HG03460 (cell line): ENCODE data around the gene TLR7.

Source experiments
- ATAC-seq: cut with Tn5 transposase; IDR thresholded peaks from one replicate; pipeline ENCODE4 v1.9.1; 2021; ENCODE audit not compliant: unreplicated experiment

Gene TLR7

DNA sequence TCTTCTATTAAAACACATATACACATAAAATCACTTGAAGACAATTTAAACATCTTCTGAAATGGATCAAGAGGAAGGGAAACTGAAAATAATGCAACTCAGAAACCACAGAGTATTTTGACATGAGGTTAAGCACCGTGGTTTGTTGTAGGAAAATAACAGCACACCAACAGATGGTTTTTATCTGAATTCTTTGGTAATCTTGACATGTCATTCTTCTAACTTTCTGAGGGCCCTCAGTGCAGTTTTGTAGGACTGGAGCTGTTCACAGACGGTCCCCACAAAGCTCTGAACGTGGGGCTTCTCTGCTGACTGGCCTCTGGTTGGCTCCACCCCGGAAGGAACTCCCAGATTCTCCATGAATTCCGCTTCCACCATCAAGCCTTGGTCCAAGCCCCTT lies 23.6 kb downstream of the TLR7 start:
- ATAC-seq, result peak; percentile 62

DNA sequence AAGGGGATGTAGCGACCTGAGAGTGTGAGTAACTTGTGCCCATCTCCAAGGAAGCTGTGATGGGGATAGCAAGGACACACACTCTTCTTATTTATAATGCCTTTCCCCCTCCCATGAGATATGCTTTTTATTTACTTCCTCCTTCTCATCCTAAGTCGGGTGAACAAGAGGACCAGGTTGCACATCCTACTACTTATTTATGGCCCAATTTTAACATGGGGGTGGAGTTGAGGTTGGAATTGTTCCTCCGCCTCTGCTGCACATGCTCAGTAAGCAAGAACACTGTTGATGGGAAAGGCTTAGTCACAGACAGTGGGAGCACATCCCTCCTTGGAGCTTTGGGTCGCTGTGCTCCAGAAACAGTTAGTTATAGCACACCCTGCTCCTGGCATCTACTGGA lies 24.3 kb downstream of the TLR7 start:
- no peak for ATAC-seq

DNA sequence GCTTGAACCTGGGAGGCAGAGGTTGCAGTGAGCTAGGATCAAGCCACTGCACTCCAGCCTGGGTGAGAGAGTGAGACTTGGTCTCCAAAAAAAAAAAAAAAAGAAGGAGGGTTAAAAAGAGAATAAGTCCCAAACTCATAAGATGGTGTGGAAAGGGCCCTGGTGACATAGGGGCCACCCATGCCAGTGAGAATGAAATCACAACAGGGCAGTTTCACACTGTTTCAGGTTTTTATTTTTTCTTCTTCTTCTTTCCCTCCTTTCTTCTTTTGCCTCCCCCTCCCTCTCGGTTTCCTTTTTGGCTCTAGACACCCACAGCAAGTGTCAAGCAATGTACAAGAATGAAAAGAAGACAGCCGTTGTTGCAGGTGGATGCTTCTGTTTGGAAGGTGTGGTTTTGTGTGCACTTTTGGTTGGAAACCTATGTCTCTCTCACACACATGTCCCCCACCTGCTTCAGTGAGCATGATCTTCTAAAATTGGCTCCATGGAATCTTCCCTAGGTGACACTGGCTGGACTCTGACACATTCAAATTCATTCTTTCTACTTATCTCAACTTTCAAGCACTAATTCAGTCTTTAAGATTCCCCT lies 25.1 kb downstream of the TLR7 start:
- peak; percentile 61 for ATAC-seq

DNA sequence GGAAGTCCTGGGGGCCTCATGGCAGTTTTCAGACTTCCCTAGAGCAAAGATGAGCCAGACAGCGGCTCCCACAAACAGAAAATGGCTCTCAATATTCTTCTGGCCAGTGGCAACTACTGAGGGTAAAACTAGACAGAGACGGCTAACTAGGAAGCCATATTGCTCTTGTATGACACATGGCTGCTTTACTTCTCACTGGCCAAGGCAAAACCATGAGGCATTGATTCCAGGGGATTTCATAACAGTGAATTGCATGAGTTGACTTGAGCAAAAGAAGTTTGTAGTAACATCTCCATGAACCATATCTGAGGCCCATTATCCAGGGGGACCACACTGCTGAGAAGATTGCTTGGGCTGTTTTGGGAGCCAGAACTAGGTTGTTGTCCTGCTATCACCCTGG lies 25.8 kb downstream of the TLR7 start:
- ATAC-seq, result no peak

DNA sequence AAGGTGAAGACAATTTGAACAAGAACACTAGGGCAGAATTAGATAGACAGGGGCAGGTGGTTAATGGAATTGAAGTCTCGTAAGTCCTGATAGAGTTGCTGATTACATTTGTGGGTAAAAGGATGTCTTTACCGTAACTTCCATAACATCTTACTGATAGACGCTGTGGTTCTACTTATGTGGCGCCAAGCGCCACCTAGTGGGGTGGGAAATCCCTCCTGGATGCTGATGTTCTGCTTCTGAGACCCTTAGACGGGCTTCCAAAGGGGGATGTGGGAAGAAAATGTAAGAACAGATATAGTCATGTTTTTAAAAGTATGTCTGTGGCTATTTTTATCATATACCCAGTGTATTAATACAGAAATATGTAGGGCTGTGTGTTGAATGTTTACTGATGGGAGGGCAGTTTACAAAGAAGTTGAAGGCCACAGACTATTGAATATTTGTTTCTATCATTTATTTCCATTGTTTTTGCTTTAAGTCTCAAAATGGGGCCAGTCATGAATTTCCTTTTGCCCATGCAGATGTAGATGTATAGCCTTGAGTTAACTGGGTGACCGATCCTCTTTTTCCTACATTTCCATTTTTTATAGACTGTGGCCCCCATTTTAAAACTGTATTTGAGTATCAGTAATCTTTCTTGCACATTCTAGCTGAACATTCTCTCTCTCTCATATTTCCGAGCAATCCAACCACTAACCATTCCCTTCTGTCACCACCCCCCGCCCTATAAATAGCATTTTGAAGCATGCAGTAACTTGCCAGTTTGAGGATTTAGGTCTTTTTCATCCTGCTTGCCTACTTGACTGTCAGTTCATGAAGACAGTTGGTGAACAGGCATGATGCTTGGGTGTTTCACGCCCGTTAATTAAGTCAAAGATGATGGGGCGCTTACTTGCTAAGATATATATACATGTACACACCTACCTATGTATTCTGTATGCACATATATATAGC lies 27.5 kb downstream of the TLR7 start:
- no peak for ATAC-seq

DNA sequence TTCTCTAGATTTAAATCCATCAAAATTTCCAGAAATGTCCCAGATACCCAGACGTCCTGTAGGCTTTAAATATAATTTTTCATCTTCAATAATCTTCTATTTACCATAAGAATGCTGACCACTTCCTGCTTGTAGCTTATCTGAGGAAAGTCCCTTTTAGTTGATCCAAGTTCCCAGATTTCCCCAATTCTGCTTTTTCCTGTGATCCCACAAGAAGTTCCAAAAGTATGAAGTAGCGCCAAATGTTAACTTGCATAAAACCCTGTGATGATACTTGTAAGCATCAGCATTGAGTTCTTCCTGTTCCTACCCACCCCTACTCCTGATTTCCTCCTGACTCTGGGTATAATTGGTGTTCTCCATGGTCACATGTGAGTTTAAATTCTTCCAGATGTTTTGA lies 29.0 kb downstream of the TLR7 start:
- no peak for ATAC-seq

DNA sequence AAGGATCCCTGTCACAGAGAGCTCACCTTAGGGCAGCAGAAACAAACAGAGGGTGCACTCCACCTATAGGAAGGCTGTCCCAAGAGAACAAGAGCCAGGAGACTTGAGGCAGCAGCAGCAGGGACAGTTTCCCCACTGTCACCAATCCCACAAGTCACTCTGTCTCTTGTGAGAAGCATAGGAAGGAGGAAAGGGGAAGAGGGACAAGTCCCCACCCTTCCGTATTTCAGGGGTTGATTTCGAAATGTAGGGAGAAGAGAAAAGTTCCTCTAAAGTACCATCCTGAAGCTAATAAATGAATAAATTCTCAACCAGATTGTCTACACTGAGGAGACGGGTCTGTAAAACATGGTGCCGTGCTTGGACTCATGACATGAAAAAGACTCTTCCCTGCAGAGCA lies 30.1 kb downstream of the TLR7 start:
- no peak for ATAC-seq

DNA sequence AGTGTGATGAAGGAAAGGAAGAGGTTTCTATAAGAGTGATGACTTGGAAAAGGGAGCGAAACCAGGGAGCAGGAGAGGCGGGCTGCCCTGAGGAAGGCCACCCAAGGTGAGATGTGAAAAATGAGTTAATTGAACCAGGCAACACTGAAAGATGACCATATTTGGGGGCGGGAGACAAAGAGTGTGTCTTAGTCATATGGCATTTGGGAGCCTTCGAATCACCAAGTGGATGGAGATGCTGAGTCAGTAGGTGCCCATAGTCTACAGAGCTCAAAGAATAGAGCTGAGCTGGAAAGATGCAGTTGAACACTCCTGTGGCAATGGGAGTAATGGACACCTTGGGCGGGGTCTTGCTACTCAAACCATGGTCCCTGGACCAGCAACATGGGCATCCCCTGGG lies 31.2 kb downstream of the TLR7 start:
- no peak for ATAC-seq

DNA sequence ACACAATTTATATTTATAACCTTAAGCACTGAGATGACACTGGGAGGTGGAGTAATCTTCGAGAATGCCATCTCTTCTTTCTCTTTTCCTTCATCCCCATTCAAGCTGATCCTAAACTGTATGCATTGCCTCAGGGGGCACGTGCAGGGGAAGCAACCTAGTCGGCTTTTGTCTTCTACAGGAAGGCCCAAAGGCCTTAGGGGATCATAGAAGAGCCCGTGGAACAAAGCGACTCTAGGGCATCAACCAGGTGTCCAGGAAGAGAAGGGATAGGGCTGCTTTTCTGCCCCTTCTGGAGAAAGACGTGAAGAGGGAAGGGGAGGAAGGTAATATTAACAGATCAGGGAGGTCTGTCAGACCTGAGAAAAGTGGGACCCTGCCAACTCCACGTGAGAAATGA lies 32.6 kb downstream of the TLR7 start:
- ATAC-seq, result no peak

DNA sequence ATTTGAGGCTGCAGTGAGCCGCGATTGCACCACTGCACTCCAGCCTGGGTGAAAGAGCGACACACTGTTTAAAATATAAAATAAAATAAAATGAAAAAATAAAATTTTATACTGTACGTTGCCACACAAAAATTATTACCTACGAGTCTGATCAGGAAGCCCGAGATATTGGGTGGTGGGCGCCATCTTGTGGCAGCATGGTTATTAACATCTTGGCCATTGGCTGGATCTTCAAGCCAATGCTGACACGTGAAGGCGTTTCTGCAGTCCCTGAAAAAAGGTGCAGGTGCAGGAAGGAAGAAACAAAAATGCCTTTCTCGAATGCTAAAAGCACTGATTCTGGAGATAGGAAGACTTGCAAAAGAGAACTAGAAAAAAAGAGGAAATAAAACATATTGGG lies 34.6 kb downstream of the TLR7 start:
- no peak for ATAC-seq

DNA sequence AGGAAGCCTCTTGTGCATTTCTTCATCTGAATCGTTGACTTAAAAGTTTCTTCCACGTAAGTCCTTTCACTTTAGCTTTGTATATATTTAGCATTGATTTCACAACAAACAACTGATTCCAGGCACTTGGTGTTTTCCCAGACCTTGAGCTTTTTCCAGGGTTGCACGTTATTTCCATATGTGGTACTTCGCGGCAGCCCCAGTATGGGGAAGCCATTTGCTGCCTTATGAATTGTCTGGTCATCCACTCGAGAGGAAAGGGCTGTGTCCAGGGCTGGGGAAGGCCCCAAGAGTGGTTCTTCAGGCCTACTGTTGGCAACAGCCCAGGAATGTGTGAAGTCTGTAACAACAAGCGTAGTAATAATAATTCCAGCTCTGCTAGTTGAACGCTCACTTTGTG lies 36.8 kb downstream of the TLR7 start:
- no peak for ATAC-seq

DNA sequence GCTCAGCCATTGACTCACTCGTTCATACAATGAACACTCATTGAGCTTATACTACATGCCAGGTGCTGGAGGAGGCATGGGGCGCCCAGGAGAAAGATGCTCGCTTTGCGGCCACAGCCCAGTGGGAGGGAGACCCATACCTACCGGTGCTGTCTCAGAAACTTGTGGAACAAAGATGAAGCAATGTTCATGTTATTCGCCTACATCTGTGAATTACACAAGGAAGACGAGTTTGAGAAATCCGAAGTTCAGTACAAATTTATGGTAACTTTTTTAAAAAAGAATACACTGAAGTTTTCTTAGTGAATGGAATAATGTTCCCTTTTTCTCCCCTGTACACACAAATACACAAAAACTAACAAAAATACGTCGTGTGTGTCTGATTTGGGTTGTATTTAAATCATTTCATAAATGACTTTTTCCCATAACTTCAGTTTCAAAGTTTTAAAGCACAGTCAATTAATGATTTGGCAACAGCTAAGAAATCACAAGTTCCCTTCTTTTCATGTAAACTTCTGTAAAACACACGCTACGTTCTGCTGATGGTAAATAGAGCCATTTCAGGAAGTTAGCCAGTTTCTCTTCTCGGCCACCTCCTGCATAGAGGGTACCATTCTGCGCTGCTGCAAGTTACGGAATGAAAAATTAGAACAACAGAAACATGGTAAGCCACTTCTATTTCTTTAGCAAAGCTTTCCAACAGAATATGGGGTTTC lies 39.3 kb downstream of the TLR7 start, which contains the start of gene TLR8:
TLR8 (plus strand) TSS at position 575 of the 716 bp plus-strand sequence; CDS start at position 662, 87 bp downstream.
- no peak for ATAC-seq

DNA sequence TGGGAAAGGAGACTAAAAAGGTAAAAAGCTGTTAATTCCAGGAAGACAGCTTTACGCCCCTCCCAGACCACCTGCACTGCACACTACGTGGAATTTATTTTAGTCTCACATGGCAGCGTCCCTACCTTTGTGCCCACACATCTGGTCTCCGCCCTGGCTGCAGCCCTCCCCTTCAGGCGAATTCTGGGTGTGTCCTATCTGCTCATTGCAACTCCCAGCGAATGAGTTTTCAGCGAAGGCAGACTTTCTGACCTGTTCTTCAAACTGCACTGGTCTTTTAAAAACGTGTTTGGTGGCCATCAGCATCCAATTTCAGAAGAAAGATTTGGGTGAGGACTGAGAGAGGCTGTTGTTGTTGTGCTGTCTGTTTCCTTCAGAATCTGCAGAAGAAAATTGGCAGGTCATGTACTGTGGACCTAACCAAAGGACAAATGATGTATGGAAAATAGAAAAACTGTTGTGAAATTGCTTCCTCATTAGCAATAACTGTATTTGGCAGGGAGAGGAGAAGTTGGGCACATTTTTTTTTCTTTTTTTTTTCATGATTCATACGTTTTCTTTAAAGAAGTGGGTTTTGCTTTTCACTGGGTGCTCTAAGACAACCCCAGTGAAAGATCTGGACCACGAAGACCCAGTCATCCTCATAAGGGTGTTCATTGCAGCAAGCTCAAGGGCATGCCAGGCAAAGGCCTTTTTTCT lies 43.7 kb downstream of the TLR7 start:
- no peak for ATAC-seq

DNA sequence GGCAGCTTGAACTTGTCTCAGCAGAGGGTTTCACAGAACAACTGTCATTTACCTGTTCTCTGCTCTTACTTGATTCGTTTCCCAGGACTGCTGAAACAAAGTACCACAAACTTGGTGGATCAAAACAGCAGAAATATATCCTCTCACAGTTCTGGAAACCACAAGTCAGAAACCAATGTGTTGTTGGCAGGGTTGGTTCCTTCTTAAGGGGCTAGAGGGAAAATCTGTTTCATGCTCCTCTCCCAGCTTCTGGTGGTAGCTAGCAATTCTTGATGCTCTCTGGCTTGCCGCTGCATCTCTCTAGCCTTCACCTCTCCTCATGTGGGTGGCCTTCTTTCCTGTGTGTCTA lies 44.2 kb downstream of the TLR7 start:
- no peak for ATAC-seq

DNA sequence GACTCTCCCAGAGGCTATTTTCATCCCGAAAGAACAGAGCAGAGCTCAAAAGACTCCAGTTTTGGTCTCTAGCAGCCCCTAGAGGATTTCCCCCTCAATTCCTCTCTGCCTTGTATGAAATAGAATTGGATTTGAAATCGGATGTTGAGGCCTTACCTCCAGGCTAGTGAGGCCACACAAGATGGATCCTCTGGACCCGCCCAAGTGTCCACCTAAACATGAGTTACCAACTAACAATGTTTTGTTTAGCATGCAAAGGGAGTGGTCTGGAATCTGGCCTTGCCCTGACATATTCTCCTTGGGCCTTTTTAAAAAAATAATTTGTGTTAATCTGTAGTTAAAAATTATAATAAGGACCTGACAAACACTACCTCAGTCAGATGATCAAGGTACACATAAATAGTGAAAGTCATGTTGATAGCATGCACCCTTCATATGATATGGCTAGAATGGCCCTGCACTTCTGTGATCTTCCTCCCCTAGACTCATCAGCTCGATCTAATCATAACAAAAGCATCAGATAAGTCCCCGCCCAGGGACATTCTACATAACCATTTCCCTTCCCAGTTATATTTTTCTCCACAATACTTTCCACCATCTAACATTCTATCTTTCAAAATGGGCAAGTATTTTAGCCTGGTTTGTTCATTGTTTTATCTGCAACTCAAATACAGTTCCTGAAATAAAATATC lies 46.1 kb downstream of the TLR7 start:
- no peak for ATAC-seq

DNA sequence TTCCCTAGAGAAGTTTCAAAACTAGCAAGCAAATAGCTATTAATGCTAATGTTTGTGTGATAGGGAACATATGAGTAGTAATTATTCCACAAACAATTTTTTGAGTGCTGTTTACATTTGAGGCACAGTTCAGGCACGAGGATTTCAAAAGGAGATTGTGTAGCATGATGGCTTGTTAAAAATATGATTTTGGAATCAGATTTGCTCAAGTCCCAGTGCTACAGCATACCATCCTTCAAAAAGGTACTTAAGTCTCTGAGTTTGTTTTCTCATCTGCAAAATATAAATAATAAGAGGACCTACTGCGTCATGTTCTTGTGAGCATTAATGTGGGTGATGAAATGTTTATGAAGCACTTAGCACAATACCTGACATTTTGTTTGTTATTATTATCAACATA lies 50.9 kb downstream of the TLR7 start:
- no peak for ATAC-seq

DNA sequence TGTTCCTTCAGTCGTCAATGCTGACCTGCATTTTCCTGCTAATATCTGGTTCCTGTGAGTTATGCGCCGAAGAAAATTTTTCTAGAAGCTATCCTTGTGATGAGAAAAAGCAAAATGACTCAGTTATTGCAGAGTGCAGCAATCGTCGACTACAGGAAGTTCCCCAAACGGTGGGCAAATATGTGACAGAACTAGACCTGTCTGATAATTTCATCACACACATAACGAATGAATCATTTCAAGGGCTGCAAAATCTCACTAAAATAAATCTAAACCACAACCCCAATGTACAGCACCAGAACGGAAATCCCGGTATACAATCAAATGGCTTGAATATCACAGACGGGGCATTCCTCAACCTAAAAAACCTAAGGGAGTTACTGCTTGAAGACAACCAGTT lies 52.2 kb downstream of the TLR7 start:
- no peak for ATAC-seq

DNA sequence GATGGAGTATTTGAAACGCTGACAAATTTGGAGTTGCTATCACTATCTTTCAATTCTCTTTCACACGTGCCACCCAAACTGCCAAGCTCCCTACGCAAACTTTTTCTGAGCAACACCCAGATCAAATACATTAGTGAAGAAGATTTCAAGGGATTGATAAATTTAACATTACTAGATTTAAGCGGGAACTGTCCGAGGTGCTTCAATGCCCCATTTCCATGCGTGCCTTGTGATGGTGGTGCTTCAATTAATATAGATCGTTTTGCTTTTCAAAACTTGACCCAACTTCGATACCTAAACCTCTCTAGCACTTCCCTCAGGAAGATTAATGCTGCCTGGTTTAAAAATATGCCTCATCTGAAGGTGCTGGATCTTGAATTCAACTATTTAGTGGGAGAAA lies 52.7 kb downstream of the TLR7 start:
- no peak for ATAC-seq

DNA sequence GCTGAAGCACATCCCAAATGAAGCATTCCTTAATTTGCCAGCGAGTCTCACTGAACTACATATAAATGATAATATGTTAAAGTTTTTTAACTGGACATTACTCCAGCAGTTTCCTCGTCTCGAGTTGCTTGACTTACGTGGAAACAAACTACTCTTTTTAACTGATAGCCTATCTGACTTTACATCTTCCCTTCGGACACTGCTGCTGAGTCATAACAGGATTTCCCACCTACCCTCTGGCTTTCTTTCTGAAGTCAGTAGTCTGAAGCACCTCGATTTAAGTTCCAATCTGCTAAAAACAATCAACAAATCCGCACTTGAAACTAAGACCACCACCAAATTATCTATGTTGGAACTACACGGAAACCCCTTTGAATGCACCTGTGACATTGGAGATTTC lies 54.1 kb downstream of the TLR7 start:
- ATAC-seq, result no peak

DNA sequence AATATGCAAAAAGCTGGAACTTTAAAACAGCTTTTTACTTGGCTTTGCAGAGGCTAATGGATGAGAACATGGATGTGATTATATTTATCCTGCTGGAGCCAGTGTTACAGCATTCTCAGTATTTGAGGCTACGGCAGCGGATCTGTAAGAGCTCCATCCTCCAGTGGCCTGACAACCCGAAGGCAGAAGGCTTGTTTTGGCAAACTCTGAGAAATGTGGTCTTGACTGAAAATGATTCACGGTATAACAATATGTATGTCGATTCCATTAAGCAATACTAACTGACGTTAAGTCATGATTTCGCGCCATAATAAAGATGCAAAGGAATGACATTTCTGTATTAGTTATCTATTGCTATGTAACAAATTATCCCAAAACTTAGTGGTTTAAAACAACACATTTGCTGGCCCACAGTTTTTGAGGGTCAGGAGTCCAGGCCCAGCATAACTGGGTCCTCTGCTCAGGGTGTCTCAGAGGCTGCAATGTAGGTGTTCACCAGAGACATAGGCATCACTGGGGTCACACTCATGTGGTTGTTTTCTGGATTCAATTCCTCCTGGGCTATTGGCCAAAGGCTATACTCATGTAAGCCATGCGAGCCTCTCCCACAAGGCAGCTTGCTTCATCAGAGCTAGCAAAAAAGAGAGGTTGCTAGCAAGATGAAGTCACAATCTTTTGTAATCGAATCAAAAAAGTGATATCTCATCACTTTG lies 55.2 kb downstream of the TLR7 start:
- no peak for ATAC-seq
